Stimulated activated CD4-positive, alpha-beta T cell treated with anti-CD3 and anti-CD28 coated beads, Interleukin-1b, Interleukin-23, amount 100 ng/mL, for 48 hours (primary cell): Measurements from ENCODE around the gene MKNK2.
"Not testable (repeated sequence)": the region's sequence is repeated elsewhere in the genome, so short reads cannot be mapped to it uniquely, and the experiment has no call there.

Source experiments
- DNase-seq: peaks from one replicate; pipeline ENCODE4 v3.0.0-alpha.2; 2020

The MKNK2 gene

DNA sequence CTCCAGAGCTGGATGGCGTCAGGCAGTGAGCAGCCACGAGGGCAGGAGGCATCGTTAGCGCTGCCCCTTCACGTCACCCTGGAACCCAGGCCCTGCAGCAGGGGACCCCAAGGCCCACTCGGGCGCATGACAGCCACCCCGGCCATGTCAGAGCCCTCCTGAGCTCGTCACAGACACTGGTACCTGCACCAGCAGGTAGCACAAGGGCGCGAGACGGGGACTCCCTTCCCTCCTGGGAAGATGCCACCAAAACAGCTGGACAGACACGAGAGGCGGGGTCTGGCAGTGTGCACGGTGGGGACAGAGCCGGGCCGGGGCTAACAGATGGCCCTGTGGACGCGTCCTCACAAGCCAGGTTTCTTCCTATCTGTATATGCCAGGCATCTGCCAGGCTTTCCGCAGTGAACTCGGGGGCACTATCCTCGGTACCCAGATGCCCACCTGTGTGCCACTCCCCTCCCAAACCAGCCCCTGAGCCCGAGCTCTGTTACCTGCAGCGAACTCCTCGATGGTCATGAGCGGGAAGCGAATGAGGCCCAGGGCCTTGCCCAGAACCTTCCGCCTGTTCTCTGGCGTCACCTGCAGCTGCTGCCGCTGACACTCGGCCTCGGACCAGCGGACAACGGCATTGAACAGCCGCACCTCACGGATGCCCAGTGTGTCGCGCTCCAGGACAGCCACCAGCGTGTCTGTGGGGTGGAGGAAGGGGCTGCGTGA, 61.4 kb downstream of the MKNK2 start:
- no peak for DNase-seq

DNA sequence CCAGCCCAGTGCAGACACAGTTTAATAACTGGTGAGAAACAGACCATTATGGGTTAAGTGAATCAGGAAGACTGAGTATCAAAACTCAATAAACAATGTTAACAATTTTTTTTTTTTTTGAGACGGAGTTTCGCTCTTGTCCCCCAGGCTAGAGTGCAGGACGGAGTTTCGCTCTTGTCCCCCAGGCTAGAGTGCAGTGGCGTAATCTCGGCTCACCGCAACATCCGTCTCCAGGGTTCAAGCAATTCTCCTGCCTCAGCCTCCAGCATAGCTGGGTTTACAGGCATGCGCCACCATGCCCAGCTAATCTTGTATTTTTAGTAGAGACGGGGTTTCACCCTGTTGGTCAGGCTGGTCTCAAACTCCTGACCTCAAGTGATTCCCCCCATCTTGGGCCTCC, 62.6 kb downstream of the MKNK2 start:
- not testable (repeated sequence) for DNase-seq
